H1 (cell line): ENCODE data around the gene CUL1. TPM values are rescaled to one million over a fixed set of nuclear protein-coding genes. Genes with fewer than 3 reads are reported as not detected.

Experiments
- ASH2L ChIP-seq: fragments of 200-600, 300-600 bp; sonication (generic); IDR thresholded peaks from one replicate; pipeline ENCODE4 v1.7.1; 2017; ENCODE audit warnings: low read length
- ATF2 ChIP-seq: IDR thresholded peaks from 2 replicates; pipeline ENCODE4 v1.6.1; 2012; ENCODE audit warnings: low read length, inconsistent platforms
- BCL11A ChIP-seq, 2 experiments: IDR thresholded peaks; one replicate each; pipeline ENCODE4 v1.6.1; 2011; ENCODE audit warnings: low read depth in 2 of 2, low read length in 2 of 2, mild to moderate bottlenecking in 2 of 2
- MAFK ChIP-seq: IDR thresholded peaks from 2 replicates; pipeline ENCODE4 v1.6.1; 2012; ENCODE audit warnings: low read depth, mild to moderate bottlenecking, improper control_type of control experiment, low read length
- ZNF274 ChIP-seq: IDR thresholded peaks from 2 replicates; pipeline ENCODE4 v1.7.0; 2012; ENCODE audit warnings: low read length, borderline replicate concordance; ENCODE audit errors: extremely low read depth
- polyA plus RNA-seq, 7 experiments: library from polyadenylated mRNA; depleted of rRNA in 3 of 7; stranded (reverse) in 5 of 7; unstranded in 2 of 7; fragments of >200 nt in 5 of 7; fragments of 200-250 nt in 2 of 7; gene quantifications; 1 replicate in 5 of 7; 2 replicates in 1 of 7; 4 replicates in 1 of 7; pipeline versions ENCODE4 v1.2.1 to v1.2.3, GENCODE V29; 2011 to 2013; ENCODE audit warnings: missing spikeins in 2 of 7, mixed read lengths in 2 of 7
- total RNA-seq: library from RNA; stranded (reverse); fragmentation: NEBNext Ultra II Directional; extraction: Animal tissue kit (Norgen Biotek cat#: 25700); gene quantifications from 2 replicates; pipeline ENCODE4 v1.2.1, GENCODE V29; 2021

The CUL1 gene
- total and polyA plus RNA-seq, 2 of the 8 experiments (the other 6 are each of a cell fraction or from before 2014, with no cell fraction given) = 33.0 to 77.3 TPM

GRCh38 chr7:148699782-148700629 is 1.3 kb downstream of the CUL1 start (continued):
- TF ChIP-seq ATF2 (no peak), ASH2L (peak; percentile 97), MAFK (no peak), ZNF274 (no peak), BCL11A (IDR thresholded peaks at IDR 0.05; ENCODE audit: low read depth in 2 of 2, low read length in 2 of 2) (no peak)
- TF ChIP-seq, all 59 proteins: peak for 3
